ENCODE measurements around the gene LGI4.

LGI4 gene

GRCh38 chr19:35136977-35137702, 2.3 kb upstream of the LGI4 start:
- Histone ChIP-seq H3K79me1 (ENCODE audit: low read length) (no peaks in the 10 kb centered on the region), H4K12ac (ENCODE audit: low read depth, low read length) (no peak overlapping the region), H3K18ac (ENCODE audit: low read length) (no peak overlapping the region), H2AFZ (ENCODE audit: insufficient read depth, low read length, poor library complexity) (no peak overlapping the region), H3K27me3 (ENCODE audit: insufficient read depth, low read length) (peaks cover 8% of the 10 kb centered on the region), H3K4me1 (ENCODE audit: control insufficient read depth in 1 of 2, insufficient read depth in 2 of 2, low read length in 2 of 2) (peaks cover 0 to 4% of the 10 kb centered on the region in 2 experiments), H3K4me3 (ENCODE audit: low read depth, low read length) (no peak overlapping the region), H3K36me3 (ENCODE audit: control insufficient read depth in 1 of 2, insufficient read depth in 2 of 2, low read length in 2 of 2) (no peaks in the 10 kb centered on the region), H3K23ac (ENCODE audit: low read length) (no peak overlapping the region), H2BK5ac (ENCODE audit: low read depth, low read length, poor library complexity) (no peak overlapping the region), H3K9ac (ENCODE audit: low read length) (no peak overlapping the region), H3K27ac (ENCODE audit: low read depth, low read length) (no peak overlapping the region), H3K4me2 (ENCODE audit: low read length) (no peak overlapping the region), H2BK120ac (ENCODE audit: insufficient read depth, low read length, poor library complexity) (no peak overlapping the region), H2AK5ac (ENCODE audit: low read length) (no peak overlapping the region), H3K4ac (ENCODE audit: low read depth, low read length) (no peak overlapping the region), H4K8ac (ENCODE audit: low read depth, low read length) (no peak overlapping the region), H3K14ac (ENCODE audit: low read length) (no peak overlapping the region), H3K79me2 (ENCODE audit: control insufficient read depth, insufficient read depth, low read length, poor library complexity) (no peaks in the 10 kb centered on the region), H4K91ac (ENCODE audit: low read depth, low read length) (no peak overlapping the region), H2BK12ac (ENCODE audit: low read length) (no peak overlapping the region), H3K9me3 (ENCODE audit: insufficient read depth, low read depth, low read length) (peaks cover 4% of the 10 kb centered on the region)
- DNase-seq = no peak
- WGBS (ENCODE audit: extremely low coverage, insufficient coverage, insufficient read length) = no CpG with 5 or more reads among the region's 9 CpGs

- H2BK120ac ChIP-seq (ENCODE audit: insufficient read depth, low read length, poor library complexity) = no peak overlapping the region
- H3K23ac ChIP-seq (ENCODE audit: low read length) = no peak overlapping the region
- H3K79me2 ChIP-seq (ENCODE audit: control insufficient read depth, insufficient read depth, low read length, poor library complexity) = no peaks in the 10 kb centered on the region
- no peak overlapping the region for H3K4me3 ChIP-seq (ENCODE audit: low read depth, low read length)
- H3K79me1 ChIP-seq (ENCODE audit: low read length) = no peaks in the 10 kb centered on the region
- no peak overlapping the region for H3K27ac ChIP-seq (ENCODE audit: low read depth, low read length)
- WGBS (ENCODE audit: extremely low coverage, insufficient coverage, insufficient read length) = no CpG with 5 or more reads among the region's 11 CpGs
- H3K27me3 ChIP-seq (ENCODE audit: insufficient read depth, low read length) = no peaks in the 10 kb centered on the region
- H3K9ac ChIP-seq (ENCODE audit: low read length) = no peak overlapping the region
- no peak for DNase-seq
- no peaks in the 10 kb centered on the region for H3K4me1 ChIP-seq (ENCODE audit: control insufficient read depth in 1 of 2, insufficient read depth in 2 of 2, low read length in 2 of 2)
- no peak overlapping the region for H4K12ac ChIP-seq (ENCODE audit: low read depth, low read length)
- no peak overlapping the region for H3K4ac ChIP-seq (ENCODE audit: low read depth, low read length)
- no peak overlapping the region for H2AK5ac ChIP-seq (ENCODE audit: low read length)
- H3K14ac ChIP-seq (ENCODE audit: low read length) = no peak overlapping the region
- H4K8ac ChIP-seq (ENCODE audit: low read depth, low read length) = no peak overlapping the region
- no peak overlapping the region for H3K18ac ChIP-seq (ENCODE audit: low read length)
- no peak overlapping the region for H4K91ac ChIP-seq (ENCODE audit: low read depth, low read length)
- no peaks in the 10 kb centered on the region for H3K36me3 ChIP-seq (ENCODE audit: control insufficient read depth in 1 of 2, insufficient read depth in 2 of 2, low read length in 2 of 2)
- peaks cover 4% of the 10 kb centered on the region for H3K9me3 ChIP-seq (ENCODE audit: insufficient read depth, low read depth, low read length)
- no peak overlapping the region for H3K4me2 ChIP-seq (ENCODE audit: low read length)
- H2AFZ ChIP-seq (ENCODE audit: insufficient read depth, low read length, poor library complexity) = no peak overlapping the region
- no peak overlapping the region for H2BK5ac ChIP-seq (ENCODE audit: low read depth, low read length, poor library complexity)
- H2BK12ac ChIP-seq (ENCODE audit: low read length) = no peak overlapping the region
Measured at GRCh38 chr19:35136231-35136630, 1.4 kb upstream of the LGI4 start.

GRCh38 chr19:35135389-35135909, 590 bp upstream of the LGI4 start:
- Histone ChIP-seq H4K8ac (ENCODE audit: low read depth, low read length) (no peak overlapping the region), H2BK12ac (ENCODE audit: low read length) (no peak overlapping the region), H3K79me2 (ENCODE audit: control insufficient read depth, insufficient read depth, low read length, poor library complexity) (no peaks in the 10 kb centered on the region), H3K9ac (ENCODE audit: low read length) (no peak overlapping the region), H3K4ac (ENCODE audit: low read depth, low read length) (no peak overlapping the region), H2AK5ac (ENCODE audit: low read length) (no peak overlapping the region), H2AFZ (ENCODE audit: insufficient read depth, low read length, poor library complexity) (no peak overlapping the region), H2BK120ac (ENCODE audit: insufficient read depth, low read length, poor library complexity) (no peak overlapping the region), H3K23ac (ENCODE audit: low read length) (no peak overlapping the region), H3K36me3 (ENCODE audit: control insufficient read depth in 1 of 2, insufficient read depth in 2 of 2, low read length in 2 of 2) (no peaks in the 10 kb centered on the region), H3K18ac (ENCODE audit: low read length) (no peak overlapping the region), H3K14ac (ENCODE audit: low read length) (no peak overlapping the region), H3K4me1 (ENCODE audit: control insufficient read depth in 1 of 2, insufficient read depth in 2 of 2, low read length in 2 of 2) (no peaks in the 10 kb centered on the region), H2BK5ac (ENCODE audit: low read depth, low read length, poor library complexity) (no peak overlapping the region), H3K27me3 (ENCODE audit: insufficient read depth, low read length) (no peaks in the 10 kb centered on the region), H4K12ac (ENCODE audit: low read depth, low read length) (no peak overlapping the region), H3K9me3 (ENCODE audit: insufficient read depth, low read depth, low read length) (peaks cover 4% of the 10 kb centered on the region), H3K79me1 (ENCODE audit: low read length) (no peaks in the 10 kb centered on the region), H4K91ac (ENCODE audit: low read depth, low read length) (no peak overlapping the region), H3K4me3 (ENCODE audit: low read depth, low read length) (no peak overlapping the region), H3K27ac (ENCODE audit: low read depth, low read length) (no peak overlapping the region), H3K4me2 (ENCODE audit: low read length) (no peak overlapping the region)
- WGBS (ENCODE audit: extremely low coverage, insufficient coverage, insufficient read length) = no CpG with 5 or more reads among the region's 7 CpGs
- DNase-seq = peak; percentile 54 to 73

GRCh38 chr19:35133826-35134225, 1.0 kb downstream of the LGI4 start:
- no peak overlapping the region for H3K9ac ChIP-seq (ENCODE audit: low read length)
- H3K27me3 ChIP-seq (ENCODE audit: insufficient read depth, low read length) = no peaks in the 10 kb centered on the region
- H2BK12ac ChIP-seq (ENCODE audit: low read length) = no peak overlapping the region
- no peak for DNase-seq
- H3K23ac ChIP-seq (ENCODE audit: low read length) = no peak overlapping the region
- H3K14ac ChIP-seq (ENCODE audit: low read length) = no peak overlapping the region
- no peak overlapping the region for H4K91ac ChIP-seq (ENCODE audit: low read depth, low read length)
- no peak overlapping the region for H2AFZ ChIP-seq (ENCODE audit: insufficient read depth, low read length, poor library complexity)
- no peak overlapping the region for H4K8ac ChIP-seq (ENCODE audit: low read depth, low read length)
- no peaks in the 10 kb centered on the region for H3K79me1 ChIP-seq (ENCODE audit: low read length)
- no CpG with 5 or more reads among the region's 11 CpGs for WGBS (ENCODE audit: extremely low coverage, insufficient coverage, insufficient read length)
- H3K4me2 ChIP-seq (ENCODE audit: low read length) = no peak overlapping the region
- no peak overlapping the region for H3K4me3 ChIP-seq (ENCODE audit: low read depth, low read length)
- no peaks in the 10 kb centered on the region for H3K79me2 ChIP-seq (ENCODE audit: control insufficient read depth, insufficient read depth, low read length, poor library complexity)
- H2BK5ac ChIP-seq (ENCODE audit: low read depth, low read length, poor library complexity) = no peak overlapping the region
- no peak overlapping the region for H2AK5ac ChIP-seq (ENCODE audit: low read length)
- H3K9me3 ChIP-seq (ENCODE audit: insufficient read depth, low read depth, low read length) = peaks cover 4% of the 10 kb centered on the region
- no peaks in the 10 kb centered on the region for H3K36me3 ChIP-seq (ENCODE audit: control insufficient read depth in 1 of 2, insufficient read depth in 2 of 2, low read length in 2 of 2)
- H3K4ac ChIP-seq (ENCODE audit: low read depth, low read length) = no peak overlapping the region
- H3K27ac ChIP-seq (ENCODE audit: low read depth, low read length) = no peak overlapping the region
- H4K12ac ChIP-seq (ENCODE audit: low read depth, low read length) = no peak overlapping the region
- H3K4me1 ChIP-seq (ENCODE audit: control insufficient read depth in 1 of 2, insufficient read depth in 2 of 2, low read length in 2 of 2) = no peaks in the 10 kb centered on the region
- no peak overlapping the region for H3K18ac ChIP-seq (ENCODE audit: low read length)
- H2BK120ac ChIP-seq (ENCODE audit: insufficient read depth, low read length, poor library complexity) = no peak overlapping the region
